Stimulated activated CD4-positive, alpha-beta T cell treated with anti-CD3 and anti-CD28 coated beads, Interleukin-4, amount 100 ng/mL, for 48 hours (primary cell): ENCODE data around the gene MUC2.

ENCODE experiments used
- DNase-seq, 2 donors: peaks; one replicate each; pipeline ENCODE4 v3.0.0-alpha.2; 2020; ENCODE audit warnings: low read depth in 2 of 2

The MUC2 gene

DNA sequence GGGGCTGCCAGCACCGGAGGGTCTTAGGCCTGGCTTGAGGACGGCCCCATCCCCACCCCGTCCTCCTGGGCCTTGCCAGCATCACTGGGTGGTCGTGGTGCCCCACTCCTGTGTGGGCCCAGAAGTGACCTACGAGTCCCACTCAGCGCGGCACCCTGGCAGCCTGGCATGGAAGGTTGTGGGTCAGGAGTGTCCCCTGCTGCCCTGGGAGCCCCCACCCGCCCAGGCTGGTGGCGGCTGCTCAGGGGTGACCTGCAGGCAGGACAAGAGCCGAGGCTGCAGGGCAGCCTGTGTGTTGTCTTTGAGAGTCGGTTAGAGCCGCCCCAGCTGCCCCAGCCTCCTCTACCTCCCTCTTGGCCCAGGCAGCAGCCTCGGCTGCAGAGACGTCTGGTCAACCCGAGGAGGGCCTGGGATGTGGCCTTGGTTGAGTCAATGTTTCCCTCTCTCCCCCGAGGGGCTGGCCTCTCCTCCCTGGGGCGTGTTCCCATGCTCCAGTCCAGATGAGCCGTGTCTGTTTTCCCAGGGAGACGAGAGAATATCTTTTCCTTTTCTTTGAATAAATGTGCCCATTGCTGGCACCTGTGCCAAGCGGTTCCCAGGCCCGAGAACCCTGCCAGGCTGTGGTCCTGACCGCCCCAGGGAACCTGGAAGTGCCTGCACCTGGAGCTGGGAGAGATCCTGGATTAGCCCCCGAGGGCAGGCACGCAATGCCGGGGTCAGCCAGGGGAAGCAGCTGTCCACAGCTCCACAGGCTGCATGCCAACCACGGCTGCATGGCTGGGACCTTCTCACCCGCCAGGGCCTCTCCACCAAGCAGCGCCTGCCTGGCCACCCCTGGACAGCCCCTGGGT lies 47.4 kb downstream of the MUC2 start:
- DNase-seq, result no peak

DNA sequence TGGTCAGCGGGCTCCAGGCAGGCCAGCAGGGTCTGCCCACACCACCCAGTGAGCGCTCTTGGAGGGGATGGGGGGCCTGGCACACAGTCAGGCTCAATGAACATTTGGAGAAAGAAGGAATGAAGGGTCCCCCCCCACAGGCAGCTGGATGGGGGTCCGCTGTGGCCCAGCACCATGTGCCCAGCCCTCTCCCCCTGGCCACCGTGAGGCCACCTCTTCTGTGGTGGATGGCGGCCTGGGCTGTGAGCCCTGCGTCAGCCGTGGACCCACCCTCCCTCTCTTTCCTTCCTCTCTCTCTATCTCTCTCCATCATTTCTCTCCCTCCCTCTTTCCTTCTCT lies 48.0 kb downstream of the MUC2 start:
- DNase-seq, result no peak

DNA sequence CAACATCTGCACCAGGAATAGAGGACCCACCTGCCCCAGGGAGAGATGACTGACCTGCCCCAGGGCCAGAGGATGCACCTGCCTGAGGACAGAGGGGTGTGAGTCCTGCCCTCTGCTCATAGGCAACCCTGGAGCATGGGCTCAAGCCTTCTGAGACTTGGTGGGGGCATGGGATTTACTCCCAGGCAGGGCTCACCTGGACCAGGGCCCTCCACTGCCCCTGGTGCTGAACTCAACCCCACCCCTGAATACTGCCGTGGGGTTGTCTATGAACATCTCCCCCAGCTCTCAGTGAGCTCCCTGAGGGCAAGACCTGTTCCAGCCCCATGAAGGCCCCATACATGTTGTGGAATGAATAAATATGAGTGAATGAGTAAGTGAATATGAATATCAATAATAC lies 49.3 kb downstream of the MUC2 start:
- no peak for DNase-seq
